ENCODE data around the gene FAM53B.

The FAM53B gene

GRCh38 chr10:124737221-124737620, 7.0 kb downstream of the FAM53B start:
- H2AK5ac ChIP-seq (ENCODE audit: low read length), result no peak overlapping the region
- no peak overlapping the region for H3K4ac ChIP-seq (ENCODE audit: low read depth, low read length)

GRCh38 chr10:124736491-124737136, 7.6 kb downstream of the FAM53B start:
- WGBS (ENCODE audit: extremely low coverage, insufficient coverage, insufficient read length), result no CpG with 5 or more reads among the region's 11 CpGs
- Histone ChIP-seq H3K79me2 (ENCODE audit: control insufficient read depth, insufficient read depth, low read length, poor library complexity) (peaks cover 3% of the 10 kb centered on the region), H2BK120ac (ENCODE audit: insufficient read depth, low read length, poor library complexity) (no peak overlapping the region), H3K4me2 (ENCODE audit: low read length) (no peak overlapping the region), H2AK5ac (ENCODE audit: low read length) (no peak overlapping the region), H2AFZ (ENCODE audit: insufficient read depth, low read length, poor library complexity) (no peak overlapping the region), H2BK5ac (ENCODE audit: low read depth, low read length, poor library complexity) (no peak overlapping the region), H3K9me3 (ENCODE audit: insufficient read depth, low read depth, low read length) (peaks cover 5% of the 10 kb centered on the region), H4K12ac (ENCODE audit: low read depth, low read length) (no peak overlapping the region), H3K23ac (ENCODE audit: low read length) (no peak overlapping the region), H2BK12ac (ENCODE audit: low read length) (no peak overlapping the region), H3K79me1 (ENCODE audit: low read length) (no peaks in the 10 kb centered on the region), H3K14ac (ENCODE audit: low read length) (no peak overlapping the region), H4K8ac (ENCODE audit: low read depth, low read length) (no peak overlapping the region), H3K4me1 (ENCODE audit: control insufficient read depth in 1 of 2, insufficient read depth in 2 of 2, low read length in 2 of 2) (peaks cover 15 to 16% of the 10 kb centered on the region in 2 experiments), H3K9ac (ENCODE audit: low read length) (no peak overlapping the region), H3K36me3 (ENCODE audit: control insufficient read depth in 1 of 2, insufficient read depth in 2 of 2, low read length in 2 of 2) (peaks cover 1 to 3% of the 10 kb centered on the region in 2 experiments), H3K18ac (ENCODE audit: low read length) (no peak overlapping the region), H3K4ac (ENCODE audit: low read depth, low read length) (no peak overlapping the region), H3K27ac (ENCODE audit: low read depth, low read length) (no peak overlapping the region), H3K27me3 (ENCODE audit: insufficient read depth, low read length) (no peaks in the 10 kb centered on the region), H3K4me3 (ENCODE audit: low read depth, low read length) (no peak overlapping the region), H4K91ac (ENCODE audit: low read depth, low read length) (no peak overlapping the region)
- DNase-seq, result peak; percentile 77 to 78

More at GRCh38 chr10:124737221-124737620, 7.0 kb downstream of the FAM53B start:
- H4K12ac ChIP-seq (ENCODE audit: low read depth, low read length), result no peak overlapping the region
- H3K27ac ChIP-seq (ENCODE audit: low read depth, low read length), result no peak overlapping the region
- H2AFZ ChIP-seq (ENCODE audit: insufficient read depth, low read length, poor library complexity), result no peak overlapping the region
- no peak overlapping the region for H3K4me3 ChIP-seq (ENCODE audit: low read depth, low read length)
- no peak overlapping the region for H3K9ac ChIP-seq (ENCODE audit: low read length)
- no peak for DNase-seq
- peaks cover 0 to 1% of the 10 kb centered on the region in 2 experiments for H3K36me3 ChIP-seq (ENCODE audit: control insufficient read depth in 1 of 2, insufficient read depth in 2 of 2, low read length in 2 of 2)
- no peak overlapping the region for H4K91ac ChIP-seq (ENCODE audit: low read depth, low read length)
- H2BK12ac ChIP-seq (ENCODE audit: low read length), result no peak overlapping the region
- H3K79me2 ChIP-seq (ENCODE audit: control insufficient read depth, insufficient read depth, low read length, poor library complexity), result peaks cover 3% of the 10 kb centered on the region
- H2BK120ac ChIP-seq (ENCODE audit: insufficient read depth, low read length, poor library complexity), result no peak overlapping the region
- H3K27me3 ChIP-seq (ENCODE audit: insufficient read depth, low read length), result no peaks in the 10 kb centered on the region
- no peaks in the 10 kb centered on the region for H3K79me1 ChIP-seq (ENCODE audit: low read length)
- H3K4me2 ChIP-seq (ENCODE audit: low read length), result no peak overlapping the region
- no peak overlapping the region for H3K14ac ChIP-seq (ENCODE audit: low read length)
- H3K9me3 ChIP-seq (ENCODE audit: insufficient read depth, low read depth, low read length), result peaks cover 5% of the 10 kb centered on the region
- no peak overlapping the region for H3K23ac ChIP-seq (ENCODE audit: low read length)
- H3K18ac ChIP-seq (ENCODE audit: low read length), result no peak overlapping the region
- no peak overlapping the region for H4K8ac ChIP-seq (ENCODE audit: low read depth, low read length)
- peaks cover 15 to 16% of the 10 kb centered on the region in 2 experiments for H3K4me1 ChIP-seq (ENCODE audit: control insufficient read depth in 1 of 2, insufficient read depth in 2 of 2, low read length in 2 of 2)
- WGBS (ENCODE audit: extremely low coverage, insufficient coverage, insufficient read length), result no CpG with 5 or more reads among the region's 7 CpGs
- no peak overlapping the region for H2BK5ac ChIP-seq (ENCODE audit: low read depth, low read length, poor library complexity)

- peaks cover 15% of the 10 kb centered on the region in 2 experiments for H3K4me1 ChIP-seq (ENCODE audit: control insufficient read depth in 1 of 2, insufficient read depth in 2 of 2, low read length in 2 of 2)
- H4K91ac ChIP-seq (ENCODE audit: low read depth, low read length), result no peak overlapping the region
- H2BK12ac ChIP-seq (ENCODE audit: low read length), result no peak overlapping the region
- H3K79me2 ChIP-seq (ENCODE audit: control insufficient read depth, insufficient read depth, low read length, poor library complexity), result peaks cover 3% of the 10 kb centered on the region
- no peak overlapping the region for H3K4me2 ChIP-seq (ENCODE audit: low read length)
- H3K36me3 ChIP-seq (ENCODE audit: control insufficient read depth in 1 of 2, insufficient read depth in 2 of 2, low read length in 2 of 2), result peaks cover 2 to 3% of the 10 kb centered on the region in 2 experiments
- no peak overlapping the region for H3K4me3 ChIP-seq (ENCODE audit: low read depth, low read length)
- H2AK5ac ChIP-seq (ENCODE audit: low read length), result no peak overlapping the region
- no peak overlapping the region for H3K27ac ChIP-seq (ENCODE audit: low read depth, low read length)
- no peak overlapping the region for H3K14ac ChIP-seq (ENCODE audit: low read length)
- no peak overlapping the region for H2BK120ac ChIP-seq (ENCODE audit: insufficient read depth, low read length, poor library complexity)
- no peak overlapping the region for H3K4ac ChIP-seq (ENCODE audit: low read depth, low read length)
- H4K12ac ChIP-seq (ENCODE audit: low read depth, low read length), result no peak overlapping the region
- no peak overlapping the region for H3K9ac ChIP-seq (ENCODE audit: low read length)
- no peak overlapping the region for H2AFZ ChIP-seq (ENCODE audit: insufficient read depth, low read length, poor library complexity)
- no peak overlapping the region for H3K18ac ChIP-seq (ENCODE audit: low read length)
- no peaks in the 10 kb centered on the region for H3K27me3 ChIP-seq (ENCODE audit: insufficient read depth, low read length)
- WGBS (ENCODE audit: extremely low coverage, insufficient coverage, insufficient read length), result no CpG with 5 or more reads among the region's 15 CpGs
- DNase-seq, result peak in 1 of 2 donors; percentile 65
- H2BK5ac ChIP-seq (ENCODE audit: low read depth, low read length, poor library complexity), result no peak overlapping the region
- H3K9me3 ChIP-seq (ENCODE audit: insufficient read depth, low read depth, low read length), result peaks cover 5% of the 10 kb centered on the region
- H3K79me1 ChIP-seq (ENCODE audit: low read length), result no peaks in the 10 kb centered on the region
- no peak overlapping the region for H4K8ac ChIP-seq (ENCODE audit: low read depth, low read length)
- H3K23ac ChIP-seq (ENCODE audit: low read length), result no peak overlapping the region
These were observed 8.5 kb downstream of the FAM53B start for GRCh38 chr10:124735491-124736286.

- H3K14ac ChIP-seq (ENCODE audit: low read length), result no peak overlapping the region
- no peak overlapping the region for H4K8ac ChIP-seq (ENCODE audit: low read depth, low read length)
- H3K27ac ChIP-seq (ENCODE audit: low read depth, low read length), result no peak overlapping the region
- H3K79me2 ChIP-seq (ENCODE audit: control insufficient read depth, insufficient read depth, low read length, poor library complexity), result peaks cover 3% of the 10 kb centered on the region
- H3K18ac ChIP-seq (ENCODE audit: low read length), result no peak overlapping the region
- WGBS (ENCODE audit: extremely low coverage, insufficient coverage, insufficient read length), result no CpG with 5 or more reads among the region's 16 CpGs
- no peak overlapping the region for H4K91ac ChIP-seq (ENCODE audit: low read depth, low read length)
- no peak overlapping the region for H2BK5ac ChIP-seq (ENCODE audit: low read depth, low read length, poor library complexity)
- no peak overlapping the region for H2AK5ac ChIP-seq (ENCODE audit: low read length)
- peak in 1 of 2 donors; percentile 55 for DNase-seq
- no peak overlapping the region for H3K4ac ChIP-seq (ENCODE audit: low read depth, low read length)
- no peak overlapping the region for H2BK12ac ChIP-seq (ENCODE audit: low read length)
- peaks cover 5% of the 10 kb centered on the region for H3K9me3 ChIP-seq (ENCODE audit: insufficient read depth, low read depth, low read length)
- peaks cover 2 to 3% of the 10 kb centered on the region in 2 experiments for H3K36me3 ChIP-seq (ENCODE audit: control insufficient read depth in 1 of 2, insufficient read depth in 2 of 2, low read length in 2 of 2)
- H3K23ac ChIP-seq (ENCODE audit: low read length), result no peak overlapping the region
- no peak overlapping the region for H3K9ac ChIP-seq (ENCODE audit: low read length)
- no peak overlapping the region for H2AFZ ChIP-seq (ENCODE audit: insufficient read depth, low read length, poor library complexity)
- no peaks in the 10 kb centered on the region for H3K27me3 ChIP-seq (ENCODE audit: insufficient read depth, low read length)
- H4K12ac ChIP-seq (ENCODE audit: low read depth, low read length), result no peak overlapping the region
- no peak overlapping the region for H3K4me3 ChIP-seq (ENCODE audit: low read depth, low read length)
- H3K79me1 ChIP-seq (ENCODE audit: low read length), result no peaks in the 10 kb centered on the region
- H3K4me2 ChIP-seq (ENCODE audit: low read length), result no peak overlapping the region
- peaks cover 15 to 16% of the 10 kb centered on the region in 2 experiments for H3K4me1 ChIP-seq (ENCODE audit: control insufficient read depth in 1 of 2, insufficient read depth in 2 of 2, low read length in 2 of 2)
- H2BK120ac ChIP-seq (ENCODE audit: insufficient read depth, low read length, poor library complexity), result no peak overlapping the region
These were observed 9.6 kb downstream of the FAM53B start for GRCh38 chr10:124734311-124735166.
